B cell (primary cell): ENCODE data around the gene COL13A1. TPM values are rescaled to one million over a fixed set of nuclear protein-coding genes. Genes with fewer than 3 reads are reported as not detected.

Experiments used
- ATAC-seq: fragments of 200-7000 bp; cut with Tn5 transposase; one replicate; pipeline ENCODE4 v1.10.0; 2021; ENCODE audit warnings: low read depth, mild to moderate bottlenecking, moderate number of reproducible peaks, moderate library complexity
- CTCF ChIA-PET: fragments of 350-600 bp; sonication (Branson Sonifier 250); formaldehyde crosslinking; loops from one replicate; lab custom pipeline; 2021; ENCODE audit warnings: antibody characterized with exemption, inconsistent platforms; lab: Charles Lee
- POLR2A ChIA-PET: fragments of 350-600 bp; sonication (Branson Sonifier 250); formaldehyde crosslinking; loops from one replicate; lab custom pipeline; 2021; ENCODE audit warnings: antibody characterized with exemption; lab: Charles Lee
- DNase-seq: peaks from one replicate; pipeline ENCODE4 v3.0.0; 2013
- H2AFZ ChIP-seq: 2 replicates; pipeline ENCODE4 v1.6.1; 2012; ENCODE audit warnings: mild to moderate bottlenecking, low read depth, low read length; ENCODE audit not compliant: insufficient read depth, poor library complexity, severe bottlenecking
- H3K27ac ChIP-seq, 2 donors: 1 replicate in 1 of 2; 2 replicates in 1 of 2; pipeline ENCODE4 v1.5.1; 2012 to 2013; ENCODE audit warnings: low read length in 2 of 2, mild to moderate bottlenecking in 2 of 2, moderate library complexity in 1 of 2
- H3K27me3 ChIP-seq, 4 experiments: fragments of 200-600 bp in 1 of 4; sonication (generic) in 1 of 4; replicated peaks in 1 of 4; 1 replicate in 2 of 4; 2 replicates in 2 of 4; pipeline versions ENCODE4 v1.6.1 to v1.7.0; 2013 to 2016; ENCODE audit warnings: low read length in 3 of 4, mild to moderate bottlenecking in 2 of 4, mixed read lengths in 1 of 4, moderate library complexity in 1 of 4; ENCODE audit not compliant: insufficient read depth in 4 of 4, control insufficient read depth in 3 of 4; ENCODE audit errors: control extremely low read depth in 1 of 4
- H3K36me3 ChIP-seq, 2 experiments: replicated peaks in 1 of 2; 1 replicate in 1 of 2; 2 replicates in 1 of 2; pipeline versions ENCODE4 v1.6.1 to v1.7.1; 2013; ENCODE audit warnings: low read length in 1 of 2; ENCODE audit not compliant: insufficient read depth in 2 of 2, control insufficient read depth in 1 of 2; ENCODE audit errors: control extremely low read depth in 1 of 2, extremely low read depth in 1 of 2
- H3K4me1 ChIP-seq, 2 donors: fragments of 200-600 bp in 1 of 2; sonication (generic) in 1 of 2; 1 replicate in 1 of 2; 2 replicates in 1 of 2; pipeline versions ENCODE4 v1.5.1 to v1.6.1; 2013 to 2017; ENCODE audit warnings: low read length in 2 of 2; ENCODE audit not compliant: control insufficient read depth in 2 of 2, insufficient read depth in 2 of 2
- H3K4me2 ChIP-seq: replicated peaks from 2 replicates; pipeline ENCODE3; 2012; ENCODE audit warnings: mild to moderate bottlenecking, low read depth, low read length; ENCODE audit not compliant: poor library complexity, severe bottlenecking
- H3K4me3 ChIP-seq, 5 experiments: fragments of 200-600 bp in 1 of 5; sonication (generic) in 1 of 5; 1 replicate in 3 of 5; 2 replicates in 2 of 5; pipeline versions ENCODE4 v1.5.1 to v1.7.0; 2011 to 2016; ENCODE audit warnings: low read length in 4 of 5, mild to moderate bottlenecking in 4 of 5, low read depth in 2 of 5, control low read depth in 1 of 5, moderate library complexity in 1 of 5; ENCODE audit not compliant: insufficient read depth in 1 of 5; ENCODE audit errors: control extremely low read depth in 1 of 5, extremely low read depth in 1 of 5
- H3K79me2 ChIP-seq: fragments of 200-600 bp; sonication (generic); one replicate; pipeline ENCODE4 v1.6.0; 2016; ENCODE audit warnings: low read length; ENCODE audit not compliant: control insufficient read depth, insufficient read depth
- H3K9ac ChIP-seq: fragments of 200-600 bp; sonication (generic); 2 replicates; pipeline ENCODE4 v1.6.1; 2017; ENCODE audit warnings: mild to moderate bottlenecking, low read length, moderate library complexity
- H3K9me3 ChIP-seq, 3 donors: one replicate each; pipeline versions ENCODE4 v1.6.1 to v1.7.1; 2013; ENCODE audit warnings: low read length in 2 of 3; ENCODE audit not compliant: control insufficient read depth in 2 of 3, insufficient read depth in 1 of 3; ENCODE audit errors: control extremely low read depth in 1 of 3
- H4K20me1 ChIP-seq: 2 replicates; pipeline ENCODE4 v1.6.0; 2012; ENCODE audit warnings: mild to moderate bottlenecking, low read length; ENCODE audit not compliant: insufficient read depth, control insufficient read depth, poor library complexity, severe bottlenecking
- H3K27ac Mint-ChIP-seq: one replicate; pipeline ENCODE4 v1.8.0; 2021; ENCODE audit warnings: mixed read lengths
- H3K27me3 Mint-ChIP-seq: one replicate; pipeline ENCODE4 v1.8.0; 2021; ENCODE audit warnings: mixed read lengths
- H3K4me1 Mint-ChIP-seq: one replicate; pipeline ENCODE4 v1.8.0; 2021; ENCODE audit warnings: mixed read lengths
- H3K4me3 Mint-ChIP-seq: one replicate; pipeline ENCODE4 v1.8.0; 2021; ENCODE audit warnings: mixed read lengths
- H3K9me3 Mint-ChIP-seq: one replicate; pipeline ENCODE4 v1.8.0; 2022; ENCODE audit warnings: mixed read lengths; ENCODE audit not compliant: insufficient read depth
- EZH2 ChIP-seq: IDR thresholded peaks from 2 replicates; pipeline ENCODE4 v1.6.1; 2012; ENCODE audit warnings: borderline replicate concordance, low read depth, mild to moderate bottlenecking, moderate library complexity, low read length; ENCODE audit not compliant: insufficient read depth, poor library complexity, severe bottlenecking
- WGBS: methylation state at CpG from one replicate; pipeline ENCODE4 v1.1.5; 2013; ENCODE audit warnings: missing lambda C conversion rate; ENCODE audit not compliant: insufficient coverage; 5-methylcytosine and 5-hydroxymethylcytosine counted together
- intact Hi-C: fragments of 100-400 bp; cut with micrococcal nuclease; formaldehyde crosslinking; loops from one replicate; pipeline ENCODE4 v1.10.0; 2022
- polyA plus RNA-seq: library from polyadenylated mRNA; depleted of rRNA; stranded (reverse); fragments of >200 nt; gene quantifications from 2 replicates; pipeline ENCODE4 v1.2.3, GENCODE V29; 2012
- total RNA-seq, 2 donors: library from RNA; stranded (reverse); fragments of 120-200 nt in 1 of 2; gene quantifications; 1 replicate in 1 of 2; 2 replicates in 1 of 2; pipeline versions ENCODE4 v1.2.3 to v1.2.4, GENCODE V29; 2013 to 2022
- TF ChIP-seq, protein P1 (sequence below): fragments of 200-600 bp; IDR thresholded peaks from one replicate; pipeline ENCODE4 v1.8.0; 2022; ENCODE audit warnings: antibody characterized with exemption, mild to moderate bottlenecking

The COL13A1 gene
- total and polyA plus RNA-seq, 2 donors (not counting 1 experiment from before 2014, with no cell fraction given): not detected

DNA sequence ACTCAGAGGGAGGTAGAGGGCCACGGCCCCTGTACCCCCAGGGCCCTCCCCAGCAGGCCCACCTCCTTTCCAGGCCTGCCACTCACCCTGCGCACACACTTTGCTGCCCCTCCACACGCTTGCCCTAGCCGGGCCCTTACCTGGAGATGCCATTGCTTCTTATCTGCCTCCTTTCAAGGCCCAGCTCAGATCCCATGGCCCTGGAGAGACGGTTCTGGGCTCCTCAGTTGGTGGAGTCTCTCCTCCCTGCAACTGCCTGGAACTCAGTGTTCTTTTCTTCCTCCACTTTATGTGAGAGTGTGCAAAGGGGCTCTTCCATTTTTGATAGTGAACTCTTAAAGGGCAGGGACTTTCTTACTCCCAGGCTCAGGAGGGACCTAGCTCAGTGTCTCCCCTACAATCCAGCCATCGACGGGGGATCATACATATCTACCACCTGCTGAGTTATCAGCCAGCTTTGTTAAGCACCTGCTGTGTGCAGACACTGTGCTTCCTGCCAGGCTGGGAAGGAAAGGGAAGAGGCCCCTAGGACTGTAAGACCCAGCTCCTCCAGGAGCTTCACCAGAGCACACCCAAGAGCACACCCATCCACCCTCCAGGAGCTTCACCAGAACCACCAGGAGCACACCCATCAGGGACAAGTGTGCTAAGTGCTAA is 161.6 kb downstream of the COL13A1 start:
- Histone ChIP-seq H3K27me3 (no peaks in the 10 kb centered on the region), H3K9me3 (no peaks in the 10 kb centered on the region), H3K4me2 (no peak overlapping the region), H3K4me1 (peaks cover 6 to 22% of the 10 kb centered on the region in 2 donors), H3K79me2 (no peaks in the 10 kb centered on the region), H3K27ac (no peak overlapping the region), H3K36me3 (no peaks in the 10 kb centered on the region), H3K9ac (no peak overlapping the region), H2AFZ (no peak overlapping the region), H3K4me3 (no peak overlapping the region), H4K20me1 (no peaks in the 10 kb centered on the region)
- intact Hi-C loops: no loop called here
- DNase-seq: no peak
- Mint-ChIP-seq H3K27ac (no peak overlapping the region), H3K4me1 (peaks cover 22% of the 10 kb centered on the region), H3K27me3 (peaks cover 10% of the 10 kb centered on the region), H3K9me3 (no peaks in the 10 kb centered on the region), H3K4me3 (no peak overlapping the region)
- ChIA-PET CTCF (no interaction called here), POLR2A (no interaction called here)
- WGBS: 46% methylated on average over 2 of the region's 7 CpGs
- TF ChIP-seq, protein P1, sequence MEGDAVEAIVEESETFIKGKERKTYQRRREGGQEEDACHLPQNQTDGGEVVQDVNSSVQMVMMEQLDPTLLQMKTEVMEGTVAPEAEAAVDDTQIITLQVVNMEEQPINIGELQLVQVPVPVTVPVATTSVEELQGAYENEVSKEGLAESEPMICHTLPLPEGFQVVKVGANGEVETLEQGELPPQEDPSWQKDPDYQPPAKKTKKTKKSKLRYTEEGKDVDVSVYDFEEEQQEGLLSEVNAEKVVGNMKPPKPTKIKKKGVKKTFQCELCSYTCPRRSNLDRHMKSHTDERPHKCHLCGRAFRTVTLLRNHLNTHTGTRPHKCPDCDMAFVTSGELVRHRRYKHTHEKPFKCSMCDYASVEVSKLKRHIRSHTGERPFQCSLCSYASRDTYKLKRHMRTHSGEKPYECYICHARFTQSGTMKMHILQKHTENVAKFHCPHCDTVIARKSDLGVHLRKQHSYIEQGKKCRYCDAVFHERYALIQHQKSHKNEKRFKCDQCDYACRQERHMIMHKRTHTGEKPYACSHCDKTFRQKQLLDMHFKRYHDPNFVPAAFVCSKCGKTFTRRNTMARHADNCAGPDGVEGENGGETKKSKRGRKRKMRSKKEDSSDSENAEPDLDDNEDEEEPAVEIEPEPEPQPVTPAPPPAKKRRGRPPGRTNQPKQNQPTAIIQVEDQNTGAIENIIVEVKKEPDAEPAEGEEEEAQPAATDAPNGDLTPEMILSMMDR: no peak
- TF ChIP-seq EZH2: no peak
- ATAC-seq: no peak

DNA sequence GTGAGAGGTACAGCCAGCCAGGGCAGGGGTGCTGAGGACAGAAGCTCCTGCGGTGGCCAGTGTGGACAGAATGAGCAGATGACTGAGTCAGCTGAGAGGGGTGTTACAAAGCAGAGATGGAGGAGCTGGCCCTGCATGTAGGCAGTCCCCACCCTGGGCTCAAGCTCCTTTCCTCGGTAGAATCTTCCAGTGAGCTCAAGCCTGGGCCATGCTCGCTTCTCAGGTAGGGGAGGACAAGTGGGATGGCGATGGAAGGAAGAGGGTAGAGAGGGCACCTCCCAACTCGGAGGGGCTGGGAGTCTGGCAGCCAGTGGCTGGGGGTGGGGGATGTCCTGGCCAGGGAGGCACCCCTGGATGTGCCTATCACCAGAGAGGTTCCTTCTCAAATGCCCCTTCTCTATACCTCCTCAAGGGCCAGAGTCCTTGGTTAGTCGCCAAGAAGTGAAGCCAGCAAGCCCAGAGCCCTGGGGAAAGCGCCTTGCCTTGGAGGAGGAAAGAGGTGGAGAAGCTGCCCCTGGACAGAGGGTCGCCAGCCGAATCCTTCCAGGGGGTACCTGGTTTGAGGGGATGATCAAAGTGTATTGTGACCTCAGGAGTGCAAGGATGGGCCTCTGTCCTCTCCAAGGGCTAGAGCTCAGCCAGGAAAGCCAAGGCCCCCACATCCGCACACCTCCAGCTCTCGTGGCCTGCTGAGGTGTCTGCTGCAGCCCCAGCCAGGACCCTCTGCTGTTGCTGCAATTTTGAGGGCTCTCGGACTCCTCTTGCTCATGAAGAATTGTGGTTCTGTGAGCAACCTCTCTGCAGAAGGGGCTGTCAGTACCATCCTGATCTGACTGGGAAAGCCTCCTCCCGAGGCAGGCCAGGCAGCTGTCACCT is 162.4 kb downstream of the COL13A1 start:
- no peaks in the 10 kb centered on the region for H3K9me3 Mint-ChIP-seq
- Histone ChIP-seq H3K4me2 (no peak overlapping the region), H2AFZ (no peak overlapping the region), H3K36me3 (no peaks in the 10 kb centered on the region), H3K4me1 (peaks cover 6 to 22% of the 10 kb centered on the region in 2 donors), H4K20me1 (no peaks in the 10 kb centered on the region), H3K9ac (no peak overlapping the region), H3K4me3 (no peak overlapping the region), H3K79me2 (no peaks in the 10 kb centered on the region), H3K9me3 (no peaks in the 10 kb centered on the region), H3K27me3 (no peaks in the 10 kb centered on the region), H3K27ac (no peak overlapping the region)
- no peak overlapping the region for H3K4me3 Mint-ChIP-seq
- ChIA-PET CTCF (no interaction called here), POLR2A (no interaction called here)
- peaks cover 13% of the 10 kb centered on the region for H3K27me3 Mint-ChIP-seq
- no peak for DNase-seq
- H3K27ac Mint-ChIP-seq: no peak overlapping the region
- peaks cover 20% of the 10 kb centered on the region for H3K4me1 Mint-ChIP-seq
- WGBS: 89% methylated on average over 13 of the region's 13 CpGs
- ATAC-seq: no peak
- intact Hi-C loops: no loop called here
- TF ChIP-seq, protein P1: no peak
- TF ChIP-seq EZH2: no peak
